GM12878 (cell line): Measurements from ENCODE around the gene FLT3LG. TPM values are rescaled to one million over a fixed set of nuclear protein-coding genes. Genes with fewer than 3 reads are reported as not detected.

Source experiments
- ASH2L ChIP-seq: fragments of 300-600, 200-600 bp; sonication (generic); IDR thresholded peaks from 2 replicates; pipeline ENCODE4 v1.6.1; 2017; ENCODE audit warnings: low read depth, mild to moderate bottlenecking, borderline replicate concordance
- BACH1 ChIP-seq: fragments of 450-650 bp; IDR thresholded peaks from 2 replicates; pipeline ENCODE4 v1.6.1; 2017; ENCODE audit warnings: mild to moderate bottlenecking, borderline replicate concordance
- BMI1 ChIP-seq: fragments of 450-650 bp; IDR thresholded peaks from 2 replicates; pipeline ENCODE4 v1.6.1; 2016; ENCODE audit warnings: mild to moderate bottlenecking, moderate library complexity, borderline replicate concordance
- CBX3 ChIP-seq: fragments of 200-600 bp; sonication (generic); IDR thresholded peaks from 2 replicates; pipeline ENCODE4 v1.6.1; 2016; ENCODE audit warnings: low read depth, borderline replicate concordance
- CHD1 ChIP-seq: IDR thresholded peaks from 2 replicates; pipeline ENCODE4 v1.6.1; 2012; ENCODE audit warnings: low read depth, low read length, improper control_type of control experiment
- ESRRA ChIP-seq: IDR thresholded peaks from 2 replicates; pipeline ENCODE4 v1.6.1; 2012; ENCODE audit warnings: mild to moderate bottlenecking, low read length, improper control_type of control experiment
- FOXM1 ChIP-seq: IDR thresholded peaks from 2 replicates; pipeline ENCODE4 v1.6.1; 2012; ENCODE audit warnings: low read depth, mild to moderate bottlenecking, inconsistent platforms, low read length, moderate library complexity
- HCFC1 ChIP-seq: fragments of 150-350 bp; IDR thresholded peaks from 2 replicates; pipeline ENCODE4 v1.6.1; 2014; ENCODE audit warnings: low read length
- IKZF1 ChIP-seq: fragments of 450-650 bp; conservative IDR thresholded peaks from 2 replicates; pipeline ENCODE4 v1.6.1; 2017; ENCODE audit warnings: antibody characterized with exemption, mild to moderate bottlenecking
- IKZF2 ChIP-seq, 2 experiments: fragments of 450-650 bp; IDR thresholded peaks; 2 replicates each; pipeline ENCODE4 v1.6.1; 2017; ENCODE audit warnings: mild to moderate bottlenecking in 2 of 2, moderate library complexity in 2 of 2
- KDM1A ChIP-seq: fragments of 200-600 bp; sonication (generic); IDR thresholded peaks from 2 replicates; pipeline ENCODE4 v1.6.1; 2016; ENCODE audit warnings: borderline replicate concordance
- MYC ChIP-seq: IDR thresholded peaks from 2 replicates; pipeline ENCODE4 v1.6.1; 2011; ENCODE audit warnings: mild to moderate bottlenecking, low read length, moderate library complexity, inconsistent platforms; ENCODE audit not compliant: insufficient read depth, insufficient replicate concordance, insufficient read length, severe bottlenecking
- NBN ChIP-seq: fragments of 450-650 bp; IDR thresholded peaks from 2 replicates; pipeline ENCODE4 v1.6.1; 2016
- NFXL1 ChIP-seq: fragments of 450-650 bp; IDR thresholded peaks from 2 replicates; pipeline ENCODE4 v1.6.1; 2017; ENCODE audit warnings: antibody characterized with exemption, mild to moderate bottlenecking, borderline replicate concordance
- NFYA ChIP-seq: IDR thresholded peaks from 2 replicates; pipeline ENCODE4 v1.6.1; 2011; ENCODE audit warnings: low read depth, mild to moderate bottlenecking, low read length, improper control_type of control experiment, borderline replicate concordance
- POLR2AphosphoS5 ChIP-seq: IDR thresholded peaks from 2 replicates; pipeline ENCODE4 v1.6.1; 2011; ENCODE audit warnings: mild to moderate bottlenecking, low read length, inconsistent platforms
- PRDM15 ChIP-seq: fragments of 450-650 bp; formaldehyde crosslinking; IDR thresholded peaks from 2 replicates; pipeline ENCODE4 v1.4.0; 2020; ENCODE audit warnings: mild to moderate bottlenecking, moderate library complexity
- RUNX3 ChIP-seq: IDR thresholded peaks from 2 replicates; pipeline ENCODE4 v1.6.1; 2012; ENCODE audit warnings: low read length, inconsistent platforms
- SMAD5 ChIP-seq: IDR thresholded peaks from 2 replicates; pipeline ENCODE4 v1.6.1; 2016; ENCODE audit warnings: antibody characterized with exemption, low read depth
- ZBED1 ChIP-seq: IDR thresholded peaks from 2 replicates; pipeline ENCODE4 v1.6.1; 2016; ENCODE audit warnings: borderline replicate concordance
- ZNF24 ChIP-seq: fragments of 450-650 bp; IDR thresholded peaks from 2 replicates; pipeline ENCODE4 v1.6.1; 2017; ENCODE audit warnings: antibody characterized with exemption, mild to moderate bottlenecking
- ZNF384 ChIP-seq: IDR thresholded peaks from 2 replicates; pipeline ENCODE4 v1.6.1; 2012; ENCODE audit warnings: low read depth, mild to moderate bottlenecking, low read length, improper control_type of control experiment, borderline replicate concordance
- polyA plus RNA-seq, 11 experiments: library from polyadenylated mRNA; depleted of rRNA in 4 of 11; unstranded in 6 of 11; stranded (reverse) in 5 of 11; fragments of >200 nt; fragmentation: Nextera tagmentation in 4 of 11; fragmentation: Illumina TruSeq in 1 of 11; extraction: Ambion mirVana in 4 of 11; extraction: Trizol in 1 of 11; gene quantifications; 1 replicate in 1 of 11; 2 replicates in 10 of 11; pipeline versions ENCODE4 v1.2.1 to v1.2.3, GENCODE V29; 2011 to 2016; ENCODE audit warnings: inconsistent platforms in 2 of 11, missing spikeins in 2 of 11, low read depth in 1 of 11
- total RNA-seq, 4 experiments: library from RNA; depleted of rRNA in 3 of 4; stranded (reverse); fragments of >200 nt in 3 of 4; fragmentation: Illumina TruSeq in 1 of 4; extraction: Trizol in 1 of 4; gene quantifications; 2 replicates each; pipeline versions ENCODE4 v1.2.1 to v1.2.3, GENCODE V29; 2013 to 2021
- TF ChIP-seq, protein P1 (sequence below): IDR thresholded peaks from 2 replicates; pipeline ENCODE4 v1.6.1; 2011; ENCODE audit warnings: low read depth, mild to moderate bottlenecking, low read length, moderate library complexity, borderline replicate concordance; ENCODE audit errors: extremely low read depth
- TF ChIP-seq, protein P2 (sequence below): fragments of 450-650 bp; IDR thresholded peaks from 2 replicates; pipeline ENCODE4 v1.6.1; 2016; ENCODE audit warnings: mild to moderate bottlenecking, moderate library complexity, borderline replicate concordance

The FLT3LG gene
- total and polyA plus RNA-seq, 10 of the 15 experiments (the other 5 are each of a cell fraction or from before 2014, with no cell fraction given): 0.68 to 13.1 (median 4.3) TPM

GRCh38 chr19:49453013-49453756, 20.8 kb upstream of the FLT3LG start, which contains the start of gene ALDH16A1 (continued):
- TF ChIP-seq FOXM1 (no peak), ZBED1 (no peak), ZNF384 (peak; percentile 13; the same call in 1 of the 2 replicates), IKZF2 (IDR thresholded peaks at IDR 0.05) (no peak; a peak in 2 of 4 replicates), CBX3 (no peak), ESRRA (no peak), SMAD5 (peak; percentile 96), KDM1A (0 out of 2 replicates have a peak, but pooled peaks have one; percentile 46), IKZF1 (peak; percentile 70; the same call in 1 of the 2 replicates), CHD1 (0 out of 2 replicates have a peak, but pooled peaks have one; percentile 44), NFXL1 (no peak), POLR2AphosphoS5 (peak; percentile 99), NBN (peak; percentile 13; the same call in 1 of the 2 replicates), BACH1 (peak; percentile 72; the same call in 1 of the 2 replicates), HCFC1 (peak; percentile 60), ZNF24 (no peak), NFYA (no peak), ASH2L (no peak), MYC (no peak), RUNX3 (peak; percentile 62; the same call in 1 of the 2 replicates), BMI1 (no peak), PRDM15 (CRISPR knock-in tag) (no peak)
- TF ChIP-seq, protein P1, sequence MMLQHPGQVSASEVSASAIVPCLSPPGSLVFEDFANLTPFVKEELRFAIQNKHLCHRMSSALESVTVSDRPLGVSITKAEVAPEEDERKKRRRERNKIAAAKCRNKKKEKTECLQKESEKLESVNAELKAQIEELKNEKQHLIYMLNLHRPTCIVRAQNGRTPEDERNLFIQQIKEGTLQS: peak; percentile 47; the same call in 1 of the 2 replicates
- TF ChIP-seq, protein P2, sequence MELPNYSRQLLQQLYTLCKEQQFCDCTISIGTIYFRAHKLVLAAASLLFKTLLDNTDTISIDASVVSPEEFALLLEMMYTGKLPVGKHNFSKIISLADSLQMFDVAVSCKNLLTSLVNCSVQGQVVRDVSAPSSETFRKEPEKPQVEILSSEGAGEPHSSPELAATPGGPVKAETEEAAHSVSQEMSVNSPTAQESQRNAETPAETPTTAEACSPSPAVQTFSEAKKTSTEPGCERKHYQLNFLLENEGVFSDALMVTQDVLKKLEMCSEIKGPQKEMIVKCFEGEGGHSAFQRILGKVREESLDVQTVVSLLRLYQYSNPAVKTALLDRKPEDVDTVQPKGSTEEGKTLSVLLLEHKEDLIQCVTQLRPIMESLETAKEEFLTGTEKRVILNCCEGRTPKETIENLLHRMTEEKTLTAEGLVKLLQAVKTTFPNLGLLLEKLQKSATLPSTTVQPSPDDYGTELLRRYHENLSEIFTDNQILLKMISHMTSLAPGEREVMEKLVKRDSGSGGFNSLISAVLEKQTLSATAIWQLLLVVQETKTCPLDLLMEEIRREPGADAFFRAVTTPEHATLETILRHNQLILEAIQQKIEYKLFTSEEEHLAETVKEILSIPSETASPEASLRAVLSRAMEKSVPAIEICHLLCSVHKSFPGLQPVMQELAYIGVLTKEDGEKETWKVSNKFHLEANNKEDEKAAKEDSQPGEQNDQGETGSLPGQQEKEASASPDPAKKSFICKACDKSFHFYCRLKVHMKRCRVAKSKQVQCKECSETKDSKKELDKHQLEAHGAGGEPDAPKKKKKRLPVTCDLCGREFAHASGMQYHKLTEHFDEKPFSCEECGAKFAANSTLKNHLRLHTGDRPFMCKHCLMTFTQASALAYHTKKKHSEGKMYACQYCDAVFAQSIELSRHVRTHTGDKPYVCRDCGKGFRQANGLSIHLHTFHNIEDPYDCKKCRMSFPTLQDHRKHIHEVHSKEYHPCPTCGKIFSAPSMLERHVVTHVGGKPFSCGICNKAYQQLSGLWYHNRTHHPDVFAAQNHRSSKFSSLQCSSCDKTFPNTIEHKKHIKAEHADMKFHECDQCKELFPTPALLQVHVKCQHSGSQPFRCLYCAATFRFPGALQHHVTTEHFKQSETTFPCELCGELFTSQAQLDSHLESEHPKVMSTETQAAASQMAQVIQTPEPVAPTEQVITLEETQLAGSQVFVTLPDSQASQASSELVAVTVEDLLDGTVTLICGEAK: no peak
